Tibial nerve (tissue), 4 donors: ENCODE measurements around the gene TRAPPC4.
"Not testable (repeated sequence)": the region's sequence is repeated elsewhere in the genome, so short reads cannot be mapped to it uniquely, and the experiment has no call there.

Source experiments
- EP300 ChIP-seq, 2 donors: sonication (generic); formaldehyde crosslinking; IDR thresholded peaks; one replicate each; pipeline ENCODE4 v1.6.1; 2017; ENCODE audit warnings: antibody characterized with exemption in 2 of 2, mild to moderate bottlenecking in 1 of 2
- TF ChIP-seq, protein P1 (sequence below), 5 experiments: fragments of 200-600 bp in 3 of 5; fragments of 450-650 bp in 2 of 5; sonication (generic) in 3 of 5; IDR thresholded peaks; one replicate each; pipeline ENCODE4 v1.5.1; 2016 to 2019; ENCODE audit warnings: antibody characterized with exemption in 5 of 5, mild to moderate bottlenecking in 3 of 5, moderate library complexity in 2 of 5

DNA sequence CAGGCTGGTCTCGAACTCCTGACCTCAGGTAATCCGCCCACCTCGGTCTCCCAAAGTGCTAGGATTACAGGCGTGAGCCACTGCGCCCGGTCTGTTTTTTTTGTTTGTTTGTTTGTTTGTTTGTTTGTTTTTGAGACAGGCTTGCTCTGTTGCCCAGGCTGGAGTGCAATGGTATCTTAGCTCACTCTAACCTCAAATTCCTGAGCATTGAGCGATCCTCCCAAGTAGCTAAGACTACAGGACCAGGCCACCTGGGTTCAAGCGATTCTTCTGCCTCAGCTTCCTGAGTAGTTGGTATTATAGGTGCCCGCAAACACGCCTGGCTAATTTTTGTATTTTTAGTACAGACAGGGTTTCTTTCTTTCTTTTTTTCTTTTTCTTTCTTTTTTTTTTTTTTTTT, 14.9 kb downstream of the TRAPPC4 start:
- TF ChIP-seq, protein P1, sequence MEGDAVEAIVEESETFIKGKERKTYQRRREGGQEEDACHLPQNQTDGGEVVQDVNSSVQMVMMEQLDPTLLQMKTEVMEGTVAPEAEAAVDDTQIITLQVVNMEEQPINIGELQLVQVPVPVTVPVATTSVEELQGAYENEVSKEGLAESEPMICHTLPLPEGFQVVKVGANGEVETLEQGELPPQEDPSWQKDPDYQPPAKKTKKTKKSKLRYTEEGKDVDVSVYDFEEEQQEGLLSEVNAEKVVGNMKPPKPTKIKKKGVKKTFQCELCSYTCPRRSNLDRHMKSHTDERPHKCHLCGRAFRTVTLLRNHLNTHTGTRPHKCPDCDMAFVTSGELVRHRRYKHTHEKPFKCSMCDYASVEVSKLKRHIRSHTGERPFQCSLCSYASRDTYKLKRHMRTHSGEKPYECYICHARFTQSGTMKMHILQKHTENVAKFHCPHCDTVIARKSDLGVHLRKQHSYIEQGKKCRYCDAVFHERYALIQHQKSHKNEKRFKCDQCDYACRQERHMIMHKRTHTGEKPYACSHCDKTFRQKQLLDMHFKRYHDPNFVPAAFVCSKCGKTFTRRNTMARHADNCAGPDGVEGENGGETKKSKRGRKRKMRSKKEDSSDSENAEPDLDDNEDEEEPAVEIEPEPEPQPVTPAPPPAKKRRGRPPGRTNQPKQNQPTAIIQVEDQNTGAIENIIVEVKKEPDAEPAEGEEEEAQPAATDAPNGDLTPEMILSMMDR (IDR thresholded peaks at IDR 0.05) = not testable (repeated sequence)
- TF ChIP-seq EP300 (IDR thresholded peaks at IDR 0.05) = not testable (repeated sequence)
